Left hindlimb (tissue), 1 donor: ENCODE results near the gene HDAC3.

Source experiments
- DNase-seq: peaks from one replicate; pipeline ENCODE4 v3.0.0-alpha.2; 2018

Gene HDAC3

GRCh38 chr5:141657937-141658545, 21.4 kb upstream of the HDAC3 start:
- DNase-seq = no peak

GRCh38 chr5:141657404-141657803, 20.8 kb upstream of the HDAC3 start:
- DNase-seq = no peak

GRCh38 chr5:141656396-141656795, 19.7 kb upstream of the HDAC3 start:
- no peak for DNase-seq

GRCh38 chr5:141655020-141655419, 18.4 kb upstream of the HDAC3 start:
- no peak for DNase-seq

GRCh38 chr5:141654298-141654697, 17.6 kb upstream of the HDAC3 start:
- DNase-seq = no peak

- no peak for DNase-seq
These were observed 15.1 kb upstream of the HDAC3 start for GRCh38 chr5:141651728-141652105.

GRCh38 chr5:141650851-141651727, 14.4 kb upstream of the HDAC3 start, which contains the start of gene FCHSD1:
TSS of gene FCHSD1 (minus strand) at chr5:141651418. CDS start at chr5:141651368, 50 bp downstream.
- DNase-seq = peak; percentile 91

- no peak for DNase-seq
These were observed 13.3 kb upstream of the HDAC3 start for GRCh38 chr5:141649972-141650371.

GRCh38 chr5:141649056-141649688, 12.5 kb upstream of the HDAC3 start:
- no peak for DNase-seq

GRCh38 chr5:141647851-141648250, 11.2 kb upstream of the HDAC3 start:
- DNase-seq = no peak

GRCh38 chr5:141647242-141647641, 10.6 kb upstream of the HDAC3 start:
- no peak for DNase-seq

GRCh38 chr5:141646026-141646425, 9.4 kb upstream of the HDAC3 start:
- DNase-seq = no peak

- no peak for DNase-seq
These were observed 5.1 kb upstream of the HDAC3 start for GRCh38 chr5:141641634-141642267.

- no peak for DNase-seq
These were observed 4.0 kb upstream of the HDAC3 start for GRCh38 chr5:141640698-141641097.

- DNase-seq = no peak
These were observed 3.4 kb upstream of the HDAC3 start for GRCh38 chr5:141640051-141640415.

- no peak for DNase-seq
These were observed 2.9 kb upstream of the HDAC3 start for GRCh38 chr5:141639357-141640050.

- DNase-seq = no peak
These were observed 2.1 kb upstream of the HDAC3 start for GRCh38 chr5:141638771-141639170.

GRCh38 chr5:141637767-141638419, 1.2 kb upstream of the HDAC3 start:
- DNase-seq = peak; percentile 75

GRCh38 chr5:141637123-141637766, 596 bp upstream of the HDAC3 start:
- no peak for DNase-seq

GRCh38 chr5:141636106-141636412, 590 bp downstream of the HDAC3 start:
- no peak for DNase-seq

- no peak for DNase-seq
These were observed 1.0 kb downstream of the HDAC3 start for GRCh38 chr5:141635646-141636045.

GRCh38 chr5:141634720-141635119, 1.9 kb downstream of the HDAC3 start:
- DNase-seq = no peak
